ENCODE measurements around the gene KIF7.

The KIF7 gene

DNA sequence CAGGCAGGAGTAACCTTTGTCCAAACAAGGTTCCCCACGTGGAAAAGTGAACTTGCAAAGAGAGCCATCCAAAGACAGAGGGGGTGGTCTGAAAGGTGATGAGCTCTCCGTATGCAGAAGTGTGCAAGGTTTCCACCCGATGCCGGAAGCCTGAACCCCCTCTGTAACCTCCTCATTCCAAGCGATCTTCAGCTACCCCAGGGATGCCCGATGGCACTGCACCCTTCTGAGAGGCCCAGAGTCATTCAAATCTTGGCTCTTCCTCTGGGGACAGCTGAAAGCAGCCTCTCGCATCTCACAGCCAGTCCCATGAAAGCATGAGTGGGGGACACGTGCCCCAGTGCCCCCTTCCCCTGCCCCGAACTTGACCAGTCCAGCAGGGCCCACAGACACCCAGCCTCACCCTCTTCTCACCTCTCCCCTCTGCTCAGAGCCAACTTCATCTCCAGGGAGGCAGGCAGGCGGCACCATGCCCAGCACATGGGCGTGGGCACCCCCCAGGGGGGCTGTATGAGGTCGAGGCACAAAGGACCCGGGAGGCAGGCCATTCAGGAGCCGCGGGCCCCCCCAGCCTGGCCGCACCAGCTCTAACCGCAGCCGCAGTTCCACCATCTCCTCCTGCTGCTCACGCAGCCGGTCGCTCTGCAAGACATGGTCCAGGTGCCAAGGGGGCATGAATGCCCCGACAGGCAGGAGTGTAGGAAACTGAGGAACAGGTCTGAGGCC is 8.7 kb downstream of the KIF7 start:
- no peak for DNase-seq

GRCh38 chr15:89645680-89646079 is 9.6 kb downstream of the KIF7 start:
- no peak for DNase-seq

- DNase-seq: no peak
These were observed 13.2 kb downstream of the KIF7 start for GRCh38 chr15:89642106-89642505.

- DNase-seq: no peak
These were observed 14.2 kb downstream of the KIF7 start for GRCh38 chr15:89641053-89641452.

GRCh38 chr15:89640245-89640644 is 15.0 kb downstream of the KIF7 start:
- DNase-seq: no peak

DNA sequence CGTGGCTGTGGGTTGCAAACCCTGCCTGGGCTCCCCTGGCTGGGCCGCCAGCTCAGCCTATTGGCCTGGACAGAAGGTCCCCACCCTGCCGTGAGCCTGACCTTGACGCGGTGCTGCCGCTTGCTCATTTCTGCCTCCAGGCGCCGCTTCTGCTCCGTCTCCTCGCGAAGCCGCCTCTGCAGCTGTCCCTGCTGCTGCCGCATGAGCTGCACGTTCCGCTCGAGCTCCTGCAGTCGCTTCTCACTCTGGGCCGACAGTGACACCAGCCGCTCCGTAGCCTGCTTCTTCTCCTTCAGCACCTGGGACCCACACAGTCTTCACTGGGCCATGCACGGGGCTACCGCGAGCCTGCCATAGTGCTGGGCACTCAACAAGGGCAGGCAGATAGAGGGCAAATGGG is 21.7 kb downstream of the KIF7 start:
- no peak for DNase-seq

GRCh38 chr15:89632563-89633430 is 22.5 kb downstream of the KIF7 start:
- no peak for DNase-seq

DNA sequence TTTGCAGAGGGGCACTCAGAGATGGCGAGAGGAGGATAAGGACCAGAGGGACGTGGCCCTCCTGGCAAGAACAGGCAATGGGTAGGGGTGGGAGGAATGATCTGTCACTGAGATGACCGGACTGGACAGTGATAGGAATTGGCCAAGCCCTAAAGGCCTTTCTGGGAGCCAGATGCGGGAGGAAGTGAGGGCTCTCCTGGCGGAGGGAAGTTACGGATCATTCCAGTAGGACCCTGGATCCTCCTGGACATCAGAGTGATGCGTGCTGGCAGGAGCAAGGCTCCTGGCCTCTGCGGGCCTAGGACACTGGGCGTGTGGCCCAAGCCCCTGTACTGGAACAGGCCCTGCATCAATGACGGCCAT is 23.4 kb downstream of the KIF7 start:
- DNase-seq: no peak

DNA sequence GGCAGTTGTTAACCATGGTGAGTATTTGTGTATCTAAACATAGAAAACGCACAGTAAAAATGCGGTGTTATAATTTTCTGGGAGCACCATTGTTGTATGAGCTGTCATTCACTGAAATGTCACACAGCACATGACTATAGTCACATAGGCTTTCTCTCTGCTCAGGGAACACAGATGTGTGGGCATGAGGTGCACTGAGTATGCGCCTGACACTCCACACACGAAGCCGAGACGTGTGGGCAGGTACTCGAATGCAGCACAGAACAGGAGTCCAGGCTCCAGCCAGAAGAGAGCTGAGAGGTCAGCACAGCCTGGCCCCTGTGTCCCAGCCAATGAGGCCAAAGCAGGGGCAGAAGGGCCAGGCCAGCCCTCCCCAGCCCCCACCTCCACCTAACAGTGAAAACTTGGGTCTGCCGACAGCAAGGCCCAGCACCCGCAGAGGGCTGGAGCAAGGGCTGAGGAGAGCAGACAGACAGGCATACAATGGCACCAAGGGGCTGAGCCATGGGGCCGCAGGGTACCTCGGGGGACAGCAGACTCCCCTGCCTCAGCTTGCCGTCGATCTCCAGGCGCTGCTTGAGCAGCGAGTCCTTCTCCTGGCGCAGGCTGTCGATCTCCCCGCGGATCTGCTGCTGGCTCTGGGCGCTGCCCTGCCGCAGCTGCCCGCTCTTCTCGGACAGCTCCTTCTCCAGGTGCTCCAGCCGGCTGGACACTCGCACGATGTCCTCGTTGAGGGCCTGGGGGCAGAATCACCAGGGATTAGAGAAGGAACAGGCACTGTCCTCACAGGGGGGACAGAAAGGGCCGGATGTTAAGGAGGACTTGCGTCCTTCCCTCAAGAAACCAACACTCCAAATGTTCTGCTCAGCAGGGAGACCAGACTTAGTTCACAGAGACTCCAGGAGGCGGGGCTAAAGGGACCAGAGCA is 24.0 kb downstream of the KIF7 start:
- no peak for DNase-seq

DNA sequence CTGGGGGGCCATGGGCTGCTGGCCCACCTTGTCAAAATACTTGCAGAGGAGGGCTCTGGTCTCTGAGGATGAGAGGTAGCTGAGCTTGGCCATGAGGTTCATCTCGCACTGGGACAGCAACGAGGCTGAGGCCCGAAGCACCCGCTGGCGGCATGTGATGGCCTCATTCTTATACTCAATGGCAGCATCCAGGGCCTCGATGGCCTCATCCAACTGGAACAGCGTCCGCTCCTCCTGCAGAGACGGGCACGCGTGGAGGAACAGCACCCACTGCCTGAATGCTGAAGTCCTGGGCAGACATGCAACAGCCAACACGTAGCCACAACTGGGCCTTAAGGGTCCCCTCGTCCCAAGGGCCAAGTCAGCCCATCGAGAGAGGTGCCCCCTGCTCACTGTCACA is 25.0 kb downstream of the KIF7 start:
- no peak for DNase-seq

- no peak for DNase-seq
These were observed 25.4 kb downstream of the KIF7 start for GRCh38 chr15:89629829-89630228.

DNA sequence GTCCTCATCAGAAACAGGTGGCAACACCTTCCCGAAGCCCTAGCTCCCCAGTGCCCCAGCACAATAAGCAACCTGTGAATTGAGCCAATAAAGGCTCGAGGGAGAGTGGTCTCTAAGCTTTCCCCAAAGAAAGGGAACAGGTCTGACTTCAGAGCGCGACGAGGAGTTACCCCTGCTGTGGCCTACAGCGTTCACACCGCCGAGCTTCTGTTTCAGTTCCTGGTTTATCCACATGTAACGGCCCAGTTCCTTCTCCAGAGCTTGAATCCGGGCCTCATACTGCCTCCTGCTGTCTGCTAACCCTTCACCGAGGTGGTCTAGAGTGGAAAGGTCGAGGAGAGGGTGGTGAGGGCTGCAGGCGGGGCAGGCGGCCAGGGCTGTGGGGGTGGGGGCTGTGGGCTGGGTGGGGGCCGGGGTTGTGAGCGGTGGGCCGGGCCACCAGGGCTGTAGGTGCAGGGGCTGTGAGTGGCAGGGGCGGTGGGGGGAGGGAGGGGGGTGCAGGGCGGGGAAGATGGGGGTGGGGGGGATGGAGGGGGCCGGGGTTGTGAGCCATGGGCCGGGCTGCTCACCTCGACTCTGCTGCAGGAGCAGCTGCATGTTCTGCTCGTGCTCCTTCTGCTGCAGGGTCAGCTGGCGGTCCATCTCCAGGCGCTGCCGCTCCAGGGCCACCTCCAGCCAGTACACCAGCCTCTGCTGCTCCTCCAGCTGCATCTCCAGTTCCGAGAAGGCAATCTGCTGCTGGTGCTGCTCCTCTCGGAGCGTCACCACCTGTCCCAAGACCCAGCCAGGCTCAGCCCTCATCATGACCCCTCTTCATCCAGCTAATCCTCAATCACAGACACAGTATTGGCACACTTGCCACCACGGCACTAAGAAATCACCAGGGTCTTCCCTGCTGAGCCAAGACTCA is 26.2 kb downstream of the KIF7 start:
- DNase-seq: no peak

DNA sequence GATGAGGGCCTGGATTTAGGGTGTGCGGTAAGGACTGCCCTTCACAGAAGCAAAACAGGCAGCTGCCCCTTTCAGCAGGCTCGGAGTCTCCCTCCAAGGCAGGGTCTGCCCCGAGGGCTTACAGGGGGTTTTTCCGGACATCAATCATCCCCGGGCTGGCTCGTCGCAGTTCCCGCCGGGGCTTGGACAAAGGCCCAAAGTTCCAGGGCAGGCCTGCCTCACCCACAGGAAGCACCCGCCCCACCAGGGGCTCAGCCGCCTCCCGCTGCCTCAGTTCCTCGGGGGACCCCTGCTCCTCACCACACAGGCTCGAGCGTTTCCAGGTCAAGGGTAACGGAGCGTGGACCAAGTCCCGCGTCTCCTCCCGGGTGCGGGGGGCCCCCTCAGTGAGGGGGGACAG is 27.0 kb downstream of the KIF7 start:
- no peak for DNase-seq

- no peak for DNase-seq
These were observed 27.9 kb downstream of the KIF7 start for GRCh38 chr15:89627256-89627970.

- no peak for DNase-seq
These were observed 29.6 kb downstream of the KIF7 start for GRCh38 chr15:89625716-89626115.

- no peak for DNase-seq
These were observed 32.1 kb downstream of the KIF7 start for GRCh38 chr15:89623165-89623564.

DNA sequence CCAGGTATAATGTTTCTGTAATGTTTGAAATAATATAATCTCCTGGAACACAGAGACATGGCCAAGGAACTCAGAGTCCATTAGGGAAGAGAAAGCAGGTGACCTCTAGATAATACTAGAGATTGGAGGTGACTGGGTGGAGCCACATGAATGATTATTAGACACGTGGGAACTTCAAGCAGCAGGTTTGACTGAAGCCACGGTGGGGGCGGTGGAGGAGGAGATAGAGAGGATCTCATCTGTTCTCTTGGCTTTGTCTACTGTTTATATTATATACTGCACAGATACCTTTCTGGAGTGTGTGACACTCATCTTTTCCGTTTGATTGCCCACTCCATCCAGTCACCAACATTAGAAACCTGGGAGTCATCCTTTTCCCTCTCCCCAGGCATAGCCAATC is 33.7 kb downstream of the KIF7 start:
- no peak for DNase-seq

GRCh38 chr15:89616228-89616627 is 39.0 kb downstream of the KIF7 start:
- DNase-seq: no peak

DNA sequence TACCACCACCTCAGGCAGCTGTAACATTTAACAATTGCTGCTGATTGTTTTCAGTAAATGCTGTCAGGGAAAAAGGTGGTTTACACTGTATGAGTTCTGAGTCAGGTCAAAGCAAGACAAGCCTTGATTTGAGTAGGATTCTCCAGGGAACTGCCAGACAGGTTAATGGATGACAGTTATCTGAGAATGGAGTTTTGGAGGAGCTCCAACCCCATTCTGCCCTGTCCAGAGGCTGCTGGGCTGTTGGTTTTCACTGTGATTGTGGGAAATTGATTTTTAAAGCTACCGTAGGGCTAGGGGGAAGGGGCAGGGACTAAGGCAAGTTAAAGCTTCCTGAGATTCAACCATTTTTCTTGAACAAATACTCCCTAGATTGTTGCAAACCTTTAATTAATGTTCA is 40.1 kb downstream of the KIF7 start:
- DNase-seq: no peak

- no peak for DNase-seq
These were observed 41.1 kb downstream of the KIF7 start for GRCh38 chr15:89614164-89614563.

DNA sequence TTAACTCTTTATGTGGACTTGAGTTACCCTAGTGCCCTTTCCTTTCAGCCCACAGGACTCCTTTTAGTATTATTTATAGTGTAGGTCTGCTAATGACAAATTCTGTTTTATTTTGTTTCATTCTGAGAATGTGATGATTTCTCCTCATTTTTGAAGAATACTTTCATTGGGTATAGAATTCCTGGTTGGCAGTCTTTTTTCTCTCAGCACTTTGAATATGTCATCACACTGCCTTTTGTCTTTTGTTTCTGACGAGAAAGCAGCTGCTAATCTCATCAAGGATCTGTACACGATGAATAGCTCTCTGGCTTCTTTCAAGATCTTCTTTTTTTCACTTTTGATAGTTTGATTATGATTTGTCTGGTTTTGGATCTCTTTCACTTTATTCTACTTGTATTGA is 42.2 kb downstream of the KIF7 start:
- DNase-seq: no peak

DNA sequence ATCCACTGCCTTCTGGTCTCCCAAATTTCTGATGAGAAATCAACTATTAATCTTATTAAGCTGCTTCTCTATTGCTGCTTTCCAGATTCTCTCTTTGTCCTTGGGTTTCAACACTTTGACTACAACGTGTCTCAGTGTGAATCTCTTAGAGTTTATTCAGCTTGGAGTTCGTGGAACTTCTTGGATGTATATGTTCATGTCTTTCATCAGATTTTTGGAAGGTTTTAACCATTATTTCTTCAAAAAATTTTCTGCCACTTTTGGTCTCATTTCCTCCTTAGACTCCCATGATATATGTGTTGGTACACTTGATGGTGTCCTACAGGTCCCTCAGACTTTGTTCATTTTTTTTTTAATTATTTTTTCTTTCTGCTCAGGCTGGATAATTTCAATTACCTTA is 44.0 kb downstream of the KIF7 start:
- DNase-seq: no peak
